OCI-LY3 (cell line): ENCODE results near the gene CSF3R.

Source experiments
- CTCF ChIP-seq: fragments of 200-600, 300-600 bp; sonication (generic); IDR thresholded peaks from 2 replicates; pipeline ENCODE4 v1.5.1; 2014; ENCODE audit warnings: antibody characterized with exemption, low read length, low read depth
- EZH2phosphoT487 ChIP-seq: fragments of 200-600 bp; shearing (Covaris generic); IDR thresholded peaks from 2 replicates; pipeline ENCODE4 v1.6.1; 2018; ENCODE audit warnings: antibody characterized with exemption, mixed run types, low read depth

DNA sequence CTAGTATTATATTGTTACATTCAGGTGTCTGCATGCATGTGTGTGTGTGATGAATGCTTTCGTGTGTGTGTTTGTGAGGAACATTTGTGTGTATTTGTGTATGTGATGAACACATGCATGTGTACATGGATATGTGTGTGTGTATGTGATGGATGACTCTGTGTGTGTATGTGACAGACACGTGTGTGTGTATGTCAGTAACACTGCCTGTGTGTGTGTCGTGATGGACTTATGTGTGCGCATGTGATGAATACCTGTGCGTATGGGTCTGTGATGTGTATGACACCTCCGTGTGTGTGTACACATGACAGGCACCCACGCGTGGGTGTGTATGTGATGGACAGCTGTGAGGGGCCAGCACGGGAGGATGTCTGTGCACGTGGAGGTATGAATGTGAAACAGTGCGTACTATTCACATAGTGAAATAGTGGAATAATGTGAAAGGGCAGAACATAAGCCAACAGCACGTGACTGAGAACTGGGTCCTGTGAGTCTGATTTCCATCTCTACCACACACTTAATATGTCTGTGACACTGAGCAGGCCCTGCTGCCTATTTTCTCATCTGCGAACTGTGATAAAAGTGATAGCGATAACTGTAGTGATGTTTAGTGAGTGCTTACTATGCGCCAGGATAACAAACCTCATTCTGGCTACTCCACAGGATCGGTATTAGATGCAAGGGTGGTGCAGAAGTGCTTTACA, 41.8 kb upstream of the CSF3R start:
- TF ChIP-seq CTCF (no peak), EZH2phosphoT487 (no peak)
